Caki2 (cell line): ENCODE data around the gene NCMAP. TPM values are rescaled to one million over a fixed set of nuclear protein-coding genes. Genes with fewer than 3 reads are reported as not detected.
A peak's percentile ranks its signal among the peaks of the same experiment; 100 is the strongest.
"Not testable (repeated sequence)": the region's sequence is repeated elsewhere in the genome, so short reads cannot be mapped to it uniquely, and the experiment has no call there.

Experiments
- DNase-seq: peaks from one replicate; pipeline ENCODE4 v3.0.0-alpha.2; 2015; ENCODE audit warnings: low read depth
- in situ Hi-C: cut with HindIII; loops from 2 replicates; pipeline ENCODE4 v1.10.0; 2016; ENCODE audit warnings: low sequenced_read_pairs, low pct_unique_long_range_greater_than_20kb, mixed read lengths
- total RNA-seq: library from RNA; depleted of rRNA; stranded (reverse); fragments of >200 nt; shearing (Covaris generic); gene quantifications from 2 replicates; pipeline ENCODE4 v1.2.3, GENCODE V29; 2014; ENCODE audit warnings: low replicate concordance

The NCMAP gene
- total RNA-seq, 1 experiment from 2014 or later = not detected

GRCh38 chr1:24540051-24540905, 15.6 kb upstream of the NCMAP start:
- in situ Hi-C loops = no loop called here

GRCh38 chr1:24540906-24541710, 14.8 kb upstream of the NCMAP start:
- DNase-seq = peak; percentile 72
- in situ Hi-C loops = no loop called here

More at GRCh38 chr1:24540051-24540905, 15.6 kb upstream of the NCMAP start:
- DNase-seq = peak; percentile 37

DNA sequence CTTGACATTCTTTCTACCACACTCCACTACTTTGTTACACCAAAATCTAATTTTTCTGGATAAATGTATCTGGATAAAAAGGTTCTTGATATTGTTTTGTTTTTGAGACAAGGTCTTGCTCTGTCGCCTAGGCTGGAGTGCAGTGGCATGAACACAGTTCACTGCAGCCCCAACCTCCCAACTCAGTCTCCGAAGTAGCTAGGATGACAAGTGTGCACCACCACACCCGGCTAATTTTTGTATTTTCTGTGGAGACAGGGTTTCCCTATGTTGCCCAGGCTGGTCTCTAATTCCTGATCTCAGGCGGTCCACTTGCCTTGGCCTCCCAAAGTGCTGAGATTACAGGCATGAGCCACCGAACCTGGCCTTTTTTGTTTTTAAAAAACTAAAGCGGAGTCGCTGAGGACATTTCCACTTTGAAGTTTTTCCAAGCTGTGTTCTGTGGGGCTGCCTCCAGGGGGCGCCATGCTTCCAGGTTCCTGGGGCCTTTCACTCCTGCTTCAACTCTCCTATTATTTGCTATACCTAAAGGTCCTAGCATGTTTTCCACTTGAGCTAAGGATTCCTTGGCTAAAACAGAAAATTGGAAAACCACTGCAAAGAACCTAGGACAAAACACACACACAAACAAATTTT, 14.1 kb upstream of the NCMAP start:
- in situ Hi-C loops = no loop called here
- DNase-seq = no peak

GRCh38 chr1:24544239-24544638, 11.6 kb upstream of the NCMAP start:
- in situ Hi-C loops = no loop called here
- no peak for DNase-seq

- no peak for DNase-seq
- in situ Hi-C loops = no loop called here
Observed at GRCh38 chr1:24545662-24546061, 10.2 kb upstream of the NCMAP start.

DNA sequence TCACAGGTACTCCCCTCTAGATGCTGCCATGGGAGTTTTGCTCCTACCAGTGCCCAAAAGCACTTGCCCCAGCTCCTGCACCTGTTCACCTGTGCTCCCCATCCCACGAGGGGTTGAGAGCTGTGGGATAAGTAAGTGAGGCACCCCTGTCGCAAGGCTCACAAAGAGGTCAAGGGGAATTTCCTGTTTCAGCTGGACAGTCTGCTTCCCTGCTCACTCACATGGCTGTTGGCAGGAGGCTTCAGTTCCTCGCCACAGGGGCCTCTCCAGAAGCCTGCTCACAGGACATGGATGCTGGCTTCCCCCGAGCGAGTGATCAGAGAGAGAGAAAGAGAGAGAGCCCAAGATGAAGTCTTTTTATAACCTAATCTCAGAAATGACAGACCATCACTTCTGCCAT, 8.7 kb upstream of the NCMAP start:
- no peak for DNase-seq
- in situ Hi-C loops = no loop called here

GRCh38 chr1:24548070-24548469, 7.8 kb upstream of the NCMAP start:
- DNase-seq = no peak
- in situ Hi-C loops = no loop called here

DNA sequence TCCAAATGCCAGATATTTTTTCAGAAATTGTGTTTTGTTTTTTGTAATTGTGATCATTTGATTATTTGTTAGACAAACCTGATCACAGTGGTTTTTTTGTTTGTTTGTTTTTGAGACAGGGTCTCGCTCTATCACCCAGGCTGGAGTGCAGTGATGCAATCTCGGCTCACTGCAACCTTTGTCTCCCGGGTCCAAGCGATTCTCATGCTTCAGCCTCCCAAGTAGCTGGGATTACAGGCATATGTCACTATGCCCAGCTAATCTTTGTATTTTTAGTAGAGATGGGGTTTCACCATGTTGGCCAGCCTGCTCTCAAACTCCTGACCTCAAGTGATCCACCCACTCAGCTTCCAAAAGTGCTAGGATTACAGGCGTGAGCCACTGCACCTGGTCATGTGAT, 6.7 kb upstream of the NCMAP start:
- DNase-seq, in situ Hi-C loops: not testable (repeated sequence)

GRCh38 chr1:24551290-24551959, 4.5 kb upstream of the NCMAP start:
- in situ Hi-C loops = no loop called here
- no peak for DNase-seq

GRCh38 chr1:24551960-24552571, 3.8 kb upstream of the NCMAP start:
- DNase-seq = no peak
- in situ Hi-C loops = no loop called here

GRCh38 chr1:24553931-24554330, 2.0 kb upstream of the NCMAP start:
- DNase-seq = no peak
- in situ Hi-C loops = no loop called here

- no peak for DNase-seq
- in situ Hi-C loops = no loop called here
Observed at GRCh38 chr1:24554714-24555113, 1.2 kb upstream of the NCMAP start.

- in situ Hi-C loops = no loop called here
- DNase-seq = no peak
Observed at GRCh38 chr1:24556414-24556795, 518 bp downstream of the NCMAP start.

DNA sequence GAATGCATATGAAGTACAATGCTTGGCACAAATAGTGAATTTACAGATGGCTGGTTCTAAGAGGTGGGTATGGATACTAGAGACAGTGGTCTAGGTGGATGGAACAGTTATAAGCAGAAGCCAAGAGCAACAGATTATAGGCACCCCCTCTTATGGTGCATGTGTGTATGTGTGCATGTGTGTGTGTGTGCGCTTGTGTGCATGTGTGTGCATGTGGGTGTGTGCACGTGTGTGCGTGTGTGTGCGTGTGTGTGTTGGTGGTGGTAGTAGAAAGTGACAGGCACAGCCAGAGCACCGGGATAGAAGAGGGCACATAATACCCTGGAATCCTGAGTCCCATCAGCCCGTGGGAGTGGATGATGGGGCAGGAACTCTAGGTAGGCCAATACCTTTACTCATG, 1.3 kb downstream of the NCMAP start:
- no peak for DNase-seq
- in situ Hi-C loops = no loop called here

GRCh38 chr1:24557711-24558131, 1.8 kb downstream of the NCMAP start:
- in situ Hi-C loops = no loop called here
- no peak for DNase-seq

- DNase-seq = no peak
- in situ Hi-C loops = no loop called here
Observed at GRCh38 chr1:24558455-24558854, 2.6 kb downstream of the NCMAP start.

DNA sequence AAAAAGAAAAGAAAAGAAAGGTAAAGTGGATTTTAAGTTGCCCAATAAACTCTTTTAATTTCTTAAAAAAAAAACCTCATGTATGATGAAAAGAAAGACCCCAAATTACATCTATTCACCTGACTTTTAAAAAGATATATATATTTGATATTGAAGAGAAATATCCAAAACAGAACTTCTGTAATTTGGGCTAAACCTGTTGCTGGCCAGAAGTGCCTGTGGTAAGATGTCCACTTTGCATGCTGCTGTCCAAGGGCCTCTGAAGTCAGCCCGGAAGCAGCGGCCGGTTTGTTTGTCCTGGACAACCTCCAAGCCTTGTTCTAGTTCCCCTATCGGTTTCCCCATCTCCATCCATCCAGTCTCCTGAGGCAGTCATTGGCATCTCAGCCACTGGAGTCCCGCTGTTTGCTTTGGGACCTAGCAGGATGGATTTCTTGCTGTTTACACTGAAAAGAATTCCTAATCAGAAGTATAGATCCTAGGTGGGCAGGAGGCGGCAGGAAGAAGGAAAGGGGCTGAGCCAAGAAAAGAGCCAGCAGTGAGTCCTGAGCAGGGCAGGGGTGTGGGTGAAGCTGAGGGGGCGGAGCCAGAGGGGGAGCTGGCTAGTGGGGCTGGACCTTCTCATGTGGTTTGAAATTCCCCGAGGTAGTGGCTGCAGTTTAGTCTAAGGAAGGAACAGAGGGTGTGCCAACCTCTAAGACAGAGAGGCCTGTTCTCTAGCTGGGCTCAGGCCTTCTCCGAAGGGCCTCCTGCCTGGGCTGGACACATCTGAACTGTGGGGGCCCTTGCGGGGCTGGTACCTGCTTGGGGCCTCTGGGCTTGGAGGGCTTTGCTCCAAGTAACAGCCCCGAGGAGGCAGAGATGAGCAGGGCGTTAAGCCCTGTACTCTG, 3.3 kb downstream of the NCMAP start:
- DNase-seq = peak; percentile 74
- in situ Hi-C loops = no loop called here
